Naive thymus-derived CD4-positive, alpha-beta T cell (primary cell): ENCODE measurements around the gene ARMC9. TPM values are rescaled to one million over a fixed set of nuclear protein-coding genes. Genes with fewer than 3 reads are reported as not detected.

ENCODE experiments used
- ATAC-seq: fragments of 150-1000 bp; cut with Tn5 transposase; 2 replicates; pipeline ENCODE4 v1.10.0; 2021; ENCODE audit warnings: mild to moderate bottlenecking, moderate library complexity
- CTCF ChIA-PET: fragments of 350-600 bp; sonication (Branson Sonifier 250); formaldehyde crosslinking; loops from one replicate; lab custom pipeline; 2021; ENCODE audit warnings: antibody characterized with exemption; lab: Charles Lee
- POLR2A ChIA-PET: fragments of 350-600 bp; sonication (Branson Sonifier 250); formaldehyde crosslinking; loops from one replicate; lab custom pipeline; 2021; ENCODE audit warnings: antibody characterized with exemption, inconsistent platforms; lab: Charles Lee
- DNase-seq, 9 donors: peaks; one replicate each; pipeline versions ENCODE4 v3.0.0 to v3.0.0-alpha.2; 2020 to 2022; ENCODE audit warnings: mixed read lengths in 1 of 9
- H3K27ac ChIP-seq: one replicate; pipeline ENCODE4 v1.7.0; 2013; ENCODE audit warnings: mild to moderate bottlenecking, low read depth, low read length, moderate library complexity
- H3K27me3 ChIP-seq, 2 donors: one replicate each; pipeline ENCODE4 v1.7.0; 2013; ENCODE audit warnings: low read length in 2 of 2, mild to moderate bottlenecking in 2 of 2, moderate library complexity in 2 of 2; ENCODE audit not compliant: control insufficient read depth in 2 of 2, insufficient read depth in 2 of 2
- H3K36me3 ChIP-seq, 3 experiments: 1 replicate in 2 of 3; 2 replicates in 1 of 3; pipeline ENCODE4 v1.7.0; 2013; ENCODE audit warnings: low read length in 3 of 3, mild to moderate bottlenecking in 3 of 3, moderate library complexity in 1 of 3; ENCODE audit not compliant: insufficient read depth in 3 of 3, control insufficient read depth in 2 of 3
- H3K4me1 ChIP-seq, 2 donors: one replicate each; pipeline ENCODE4 v1.7.0; 2013; ENCODE audit warnings: low read length in 2 of 2, mild to moderate bottlenecking in 2 of 2, moderate library complexity in 1 of 2; ENCODE audit not compliant: control insufficient read depth in 2 of 2, insufficient read depth in 2 of 2
- H3K4me3 ChIP-seq: 2 replicates; pipeline ENCODE4 v1.7.0; 2013; ENCODE audit warnings: mild to moderate bottlenecking, low read length
- H3K9me3 ChIP-seq, 3 experiments: 1 replicate in 2 of 3; 2 replicates in 1 of 3; pipeline ENCODE4 v1.7.0; 2013; ENCODE audit warnings: low read length in 3 of 3; ENCODE audit not compliant: control insufficient read depth in 2 of 3
- H3K27ac Mint-ChIP-seq, 9 donors: one replicate each; pipeline ENCODE4 v1.8.0; 2020 to 2022; ENCODE audit warnings: mixed read lengths in 9 of 9, mild to moderate bottlenecking in 8 of 9, moderate library complexity in 5 of 9, inconsistent platforms in 2 of 9
- H3K27me3 Mint-ChIP-seq, 5 donors: one replicate each; pipeline ENCODE4 v1.8.0; 2021 to 2022; ENCODE audit warnings: mixed read lengths in 5 of 5, mild to moderate bottlenecking in 1 of 5
- H3K36me3 Mint-ChIP-seq, 5 donors: one replicate each; pipeline ENCODE4 v1.8.0; 2020 to 2022; ENCODE audit warnings: mixed read lengths in 5 of 5, mild to moderate bottlenecking in 3 of 5, inconsistent platforms in 1 of 5
- H3K4me1 Mint-ChIP-seq, 7 donors: one replicate each; pipeline ENCODE4 v1.8.0; 2020 to 2022; ENCODE audit warnings: mixed read lengths in 7 of 7, mild to moderate bottlenecking in 3 of 7, inconsistent platforms in 1 of 7
- H3K4me3 Mint-ChIP-seq, 10 donors: one replicate each; pipeline ENCODE4 v1.8.0; 2020 to 2022; ENCODE audit warnings: mild to moderate bottlenecking in 10 of 10, mixed read lengths in 10 of 10, moderate library complexity in 6 of 10, inconsistent platforms in 2 of 10
- H3K9me3 Mint-ChIP-seq, 11 donors: one replicate each; pipeline ENCODE4 v1.8.0; 2020 to 2022; ENCODE audit warnings: mixed read lengths in 11 of 11, mild to moderate bottlenecking in 4 of 11, inconsistent platforms in 1 of 11, moderate library complexity in 1 of 11
- intact Hi-C, 2 donors: fragments of 100-400 bp; cut with micrococcal nuclease; formaldehyde crosslinking; loops; one replicate each; pipeline ENCODE4 v1.15.1; 2023
- polyA plus RNA-seq, 2 donors: library from polyadenylated mRNA; unstranded; fragments of 300-500 nt; fragmentation: Illumina TruSeq; gene quantifications; one replicate each; pipeline ENCODE4 v1.2.3, GENCODE V29; 2021
- total RNA-seq, 6 experiments: library from RNA in 5 of 6; stranded (reverse) in 5 of 6; gene quantifications; 1 replicate in 5 of 6; 2 replicates in 1 of 6; pipeline ENCODE4 v1.2.3 and lab custom pipeline; 2021 to 2026

Gene ARMC9
- total and polyA plus RNA-seq, 7 experiments from 2014 or later, result 0.45 to 2.0 (median 0.85) TPM

DNA sequence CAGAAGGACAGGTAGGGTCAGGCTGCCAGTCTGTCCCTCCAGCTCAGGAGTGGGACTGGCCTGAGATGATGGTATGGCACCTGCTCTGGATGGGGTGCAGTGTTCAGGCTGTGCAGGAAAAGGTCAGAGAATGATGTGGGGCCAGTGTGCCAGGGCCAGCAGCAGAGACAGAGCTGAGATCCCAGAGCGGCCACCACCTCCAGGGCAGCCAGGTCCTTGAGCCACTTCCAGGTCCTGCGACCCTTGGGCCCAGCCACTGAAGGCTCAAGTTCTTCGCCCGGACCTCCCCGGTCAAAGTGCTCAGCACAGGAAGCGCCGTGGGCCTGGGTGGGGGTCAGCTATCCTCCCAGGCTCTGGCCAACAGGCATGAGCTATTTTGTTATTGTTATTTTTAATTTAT, 12.1 kb upstream of the ARMC9 start:
- no peaks in the 10 kb centered on the region for H3K36me3 Mint-ChIP-seq
- H3K4me1 ChIP-seq, result no peaks in the 10 kb centered on the region
- H3K27ac Mint-ChIP-seq, result no peak overlapping the region
- ChIA-PET CTCF (no interaction called here), POLR2A (no interaction called here)
- ATAC-seq (no peak), DNase-seq (no peak)
- intact Hi-C loops, result no loop called here
- no peaks in the 10 kb centered on the region for H3K9me3 ChIP-seq
- H3K4me1 Mint-ChIP-seq, result peaks cover 0 to 3% (median 0%) of the 10 kb centered on the region in 7 donors
- H3K4me3 ChIP-seq, result no peak overlapping the region
- H3K27me3 Mint-ChIP-seq, result peaks cover 7 to 33% (median 18%) of the 10 kb centered on the region in 5 donors
- peaks cover 0 to 3% (median 0%) of the 10 kb centered on the region in 11 donors for H3K9me3 Mint-ChIP-seq
- H3K36me3 ChIP-seq, result no peaks in the 10 kb centered on the region
- no peaks in the 10 kb centered on the region for H3K27me3 ChIP-seq
- no peak overlapping the region for H3K27ac ChIP-seq
- no peak overlapping the region for H3K4me3 Mint-ChIP-seq

DNA sequence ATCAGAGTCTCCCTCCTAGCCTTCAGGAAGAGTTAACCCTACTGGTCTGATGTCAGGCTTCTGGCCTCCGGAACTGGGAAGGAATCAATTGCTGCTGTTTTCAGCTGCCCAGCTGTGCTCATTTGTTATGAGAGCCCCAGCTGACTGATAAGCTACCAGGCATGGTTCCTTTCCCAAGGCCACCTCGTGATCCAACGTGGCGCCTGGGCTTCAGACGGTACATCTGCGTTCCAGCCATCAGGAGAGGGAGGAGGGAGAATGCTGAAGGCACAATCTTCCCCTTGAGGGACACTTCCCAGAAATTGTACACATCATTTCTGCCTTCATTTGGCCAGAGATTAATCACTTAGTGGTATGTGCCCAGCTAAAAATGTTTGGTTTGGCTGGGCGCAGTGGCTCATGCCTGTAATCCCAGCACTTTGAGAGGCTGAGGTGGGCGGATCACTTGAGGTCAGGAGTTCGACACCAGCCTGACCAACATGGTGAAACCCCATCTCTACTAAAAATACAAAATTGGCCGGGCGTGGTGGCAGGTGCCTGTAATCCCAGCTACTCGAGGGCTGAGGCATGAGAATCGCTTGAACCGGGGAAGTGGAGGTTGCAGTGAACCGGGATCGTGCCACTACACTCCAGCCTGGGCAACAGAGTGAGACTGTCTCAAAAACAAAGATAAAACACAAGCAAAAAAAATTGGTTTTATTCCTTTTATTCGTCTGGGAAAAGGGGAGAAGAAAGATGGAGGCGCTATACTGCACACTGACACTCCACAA, 10.5 kb upstream of the ARMC9 start:
- ATAC-seq (no peak), DNase-seq (no peak)
- peaks cover 0 to 3% of the 10 kb centered on the region in 2 donors for H3K27me3 ChIP-seq
- intact Hi-C loops, result no loop called here
- POLR2A ChIA-PET, result no interaction called here
- Mint-ChIP-seq H3K9me3 (peaks cover 0 to 3% (median 0%) of the 10 kb centered on the region in 11 donors), H3K27me3 (peaks cover 16 to 48% (median 21%) of the 10 kb centered on the region in 5 donors), H3K4me1 (peaks cover 0 to 3% (median 0%) of the 10 kb centered on the region in 7 donors), H3K4me3 (no peak overlapping the region), H3K36me3 (no peaks in the 10 kb centered on the region), H3K27ac (no peak overlapping the region)
- no peak overlapping the region for H3K4me3 ChIP-seq
- CTCF ChIA-PET, result no interaction called here
- no peaks in the 10 kb centered on the region for H3K4me1 ChIP-seq
- no peaks in the 10 kb centered on the region for H3K9me3 ChIP-seq
- H3K27ac ChIP-seq, result no peak overlapping the region
- H3K36me3 ChIP-seq, result no peaks in the 10 kb centered on the region

DNA sequence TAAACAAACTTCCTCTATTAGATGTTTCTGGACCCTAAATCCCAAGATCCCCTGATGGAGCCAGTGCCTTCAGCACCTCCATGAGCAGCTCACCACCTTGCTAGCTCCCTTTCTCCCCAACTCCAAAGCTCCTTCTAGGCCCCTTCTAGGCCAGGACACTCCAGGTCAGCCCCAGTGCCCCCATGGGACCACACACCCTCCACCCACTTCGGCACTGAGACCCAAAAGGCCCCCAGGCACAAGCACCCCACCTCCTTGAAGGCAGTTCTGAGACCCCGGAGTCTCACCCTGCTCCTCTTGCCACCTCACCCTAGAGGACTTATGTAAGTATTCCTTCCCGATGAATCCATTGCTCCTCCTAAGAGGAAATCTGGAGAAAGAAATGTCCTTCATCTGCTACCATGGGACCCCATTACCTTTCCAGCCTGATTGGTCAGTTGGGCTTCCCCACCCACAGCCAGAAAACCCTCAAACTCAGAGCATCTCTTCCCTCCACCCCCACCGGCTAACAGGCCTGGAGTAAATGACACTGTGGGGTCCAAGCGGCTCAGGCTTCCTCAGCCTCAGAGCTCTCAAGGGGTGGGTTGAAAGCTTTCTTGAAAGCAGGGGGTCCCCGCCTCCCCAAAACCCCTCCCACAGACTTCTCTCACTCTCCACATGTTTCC, 9.8 kb upstream of the ARMC9 start:
- CTCF ChIA-PET, result no interaction called here
- H3K4me3 Mint-ChIP-seq, result no peak overlapping the region
- H3K9me3 ChIP-seq, result no peaks in the 10 kb centered on the region
- no peaks in the 10 kb centered on the region for H3K36me3 Mint-ChIP-seq
- H3K27me3 Mint-ChIP-seq, result peaks cover 16 to 51% (median 21%) of the 10 kb centered on the region in 5 donors
- H3K4me1 ChIP-seq, result no peaks in the 10 kb centered on the region
- no peaks in the 10 kb centered on the region for H3K36me3 ChIP-seq
- no peak overlapping the region for H3K27ac Mint-ChIP-seq
- no peak overlapping the region for H3K4me3 ChIP-seq
- peaks cover 0 to 3% (median 0%) of the 10 kb centered on the region in 7 donors for H3K4me1 Mint-ChIP-seq
- intact Hi-C loops, result no loop called here
- peaks cover 0 to 3% (median 0%) of the 10 kb centered on the region in 11 donors for H3K9me3 Mint-ChIP-seq
- no peak overlapping the region for H3K27ac ChIP-seq
- ATAC-seq (no peak), DNase-seq (no peak)
- H3K27me3 ChIP-seq, result peaks cover 0 to 3% of the 10 kb centered on the region in 2 donors
- POLR2A ChIA-PET, result no interaction called here

DNA sequence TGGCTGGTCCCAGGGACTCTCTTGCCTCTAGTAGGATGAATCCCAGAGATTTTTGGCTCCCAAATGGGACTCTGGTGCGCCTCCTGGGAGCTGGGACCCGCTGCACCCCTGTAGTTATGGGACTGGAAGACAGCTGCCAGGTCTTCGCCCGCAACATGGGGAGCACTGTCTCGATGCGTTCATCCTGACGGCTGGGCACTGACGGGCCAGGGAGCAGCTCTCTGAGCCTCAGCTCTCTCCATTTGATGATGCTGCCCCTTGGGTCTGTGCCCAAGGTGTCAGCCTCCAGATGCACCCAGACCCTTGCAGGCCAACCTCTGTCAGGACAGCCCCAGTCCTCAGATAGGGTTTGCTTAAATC, 9.3 kb upstream of the ARMC9 start:
- CTCF ChIA-PET, result no interaction called here
- peaks cover 0 to 3% (median 0%) of the 10 kb centered on the region in 11 donors for H3K9me3 Mint-ChIP-seq
- POLR2A ChIA-PET, result no interaction called here

DNA sequence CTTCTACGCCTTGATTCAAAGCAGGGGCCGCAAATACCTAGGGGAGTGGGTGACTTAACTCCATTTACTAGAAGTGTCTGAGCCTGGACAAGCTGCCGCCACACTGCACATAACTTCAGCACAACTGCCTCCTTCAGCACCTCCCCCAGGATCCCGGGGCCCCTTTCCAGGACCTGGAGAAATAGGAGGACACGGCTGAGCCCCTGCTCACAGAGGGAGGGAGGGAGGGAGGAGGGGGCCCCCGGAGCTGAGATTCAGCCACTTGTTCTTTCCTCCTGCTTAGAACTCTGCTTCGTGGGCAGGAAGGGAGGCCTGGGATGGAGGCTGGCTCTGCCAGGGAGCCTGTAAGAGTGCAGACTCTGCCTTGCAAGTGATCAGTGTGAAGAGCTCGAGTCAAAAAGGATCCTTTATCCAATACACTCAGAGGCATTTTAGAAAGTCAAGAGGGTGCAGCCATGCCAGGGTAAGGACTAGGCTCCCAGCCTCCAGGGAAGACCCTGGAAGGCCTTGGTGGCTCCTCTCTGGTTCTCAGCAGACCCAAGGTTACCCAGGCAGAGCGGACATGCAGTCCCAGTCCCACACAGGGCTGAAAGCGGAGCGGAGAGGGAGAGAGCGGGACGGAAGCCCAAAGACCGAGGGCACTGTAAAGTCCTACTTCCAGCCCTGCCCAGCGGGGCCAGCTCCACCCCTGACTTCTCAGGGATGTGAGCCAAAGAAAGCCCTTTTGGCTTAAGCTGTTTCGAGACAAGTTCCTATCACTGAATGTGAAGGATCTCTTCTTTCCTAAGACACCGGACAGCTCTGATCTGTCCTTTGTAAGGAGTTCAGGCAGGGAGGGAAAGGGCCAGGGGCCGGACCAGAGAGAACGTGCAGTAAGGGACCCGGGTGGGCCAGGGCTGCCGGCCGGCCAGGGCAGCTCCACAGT, 8.6 kb upstream of the ARMC9 start:
- DNase-seq, result no peak
- peaks cover 0 to 3% of the 10 kb centered on the region in 2 donors for H3K27me3 ChIP-seq
- ATAC-seq, result no peak
- ChIA-PET POLR2A (no interaction called here), CTCF (no interaction called here)
- H3K27ac ChIP-seq, result no peak overlapping the region
- H3K4me3 ChIP-seq, result no peak overlapping the region
- Mint-ChIP-seq H3K36me3 (no peaks in the 10 kb centered on the region), H3K9me3 (peaks cover 0 to 3% (median 0%) of the 10 kb centered on the region in 11 donors), H3K27me3 (peaks cover 16 to 58% (median 24%) of the 10 kb centered on the region in 5 donors), H3K4me3 (no peak overlapping the region), H3K27ac (no peak overlapping the region), H3K4me1 (peaks cover 0 to 3% (median 0%) of the 10 kb centered on the region in 7 donors)
- intact Hi-C loops, result no loop called here
- no peaks in the 10 kb centered on the region for H3K36me3 ChIP-seq
- no peaks in the 10 kb centered on the region for H3K4me1 ChIP-seq
- no peaks in the 10 kb centered on the region for H3K9me3 ChIP-seq

More for the DNA sequence above, 9.3 kb upstream of the ARMC9 start:
- intact Hi-C loops, result no loop called here
- peaks cover 0 to 3% of the 10 kb centered on the region in 2 donors for H3K27me3 ChIP-seq
- no peak overlapping the region for H3K4me3 ChIP-seq
- Mint-ChIP-seq H3K27ac (no peak overlapping the region), H3K27me3 (peaks cover 16 to 54% (median 23%) of the 10 kb centered on the region in 5 donors), H3K36me3 (no peaks in the 10 kb centered on the region), H3K4me3 (no peak overlapping the region), H3K4me1 (peaks cover 0 to 3% (median 0%) of the 10 kb centered on the region in 7 donors)
- H3K36me3 ChIP-seq, result no peaks in the 10 kb centered on the region
- H3K27ac ChIP-seq, result no peak overlapping the region
- no peaks in the 10 kb centered on the region for H3K4me1 ChIP-seq
- no peaks in the 10 kb centered on the region for H3K9me3 ChIP-seq
- no peak for ATAC-seq
- DNase-seq, result no peak

DNA sequence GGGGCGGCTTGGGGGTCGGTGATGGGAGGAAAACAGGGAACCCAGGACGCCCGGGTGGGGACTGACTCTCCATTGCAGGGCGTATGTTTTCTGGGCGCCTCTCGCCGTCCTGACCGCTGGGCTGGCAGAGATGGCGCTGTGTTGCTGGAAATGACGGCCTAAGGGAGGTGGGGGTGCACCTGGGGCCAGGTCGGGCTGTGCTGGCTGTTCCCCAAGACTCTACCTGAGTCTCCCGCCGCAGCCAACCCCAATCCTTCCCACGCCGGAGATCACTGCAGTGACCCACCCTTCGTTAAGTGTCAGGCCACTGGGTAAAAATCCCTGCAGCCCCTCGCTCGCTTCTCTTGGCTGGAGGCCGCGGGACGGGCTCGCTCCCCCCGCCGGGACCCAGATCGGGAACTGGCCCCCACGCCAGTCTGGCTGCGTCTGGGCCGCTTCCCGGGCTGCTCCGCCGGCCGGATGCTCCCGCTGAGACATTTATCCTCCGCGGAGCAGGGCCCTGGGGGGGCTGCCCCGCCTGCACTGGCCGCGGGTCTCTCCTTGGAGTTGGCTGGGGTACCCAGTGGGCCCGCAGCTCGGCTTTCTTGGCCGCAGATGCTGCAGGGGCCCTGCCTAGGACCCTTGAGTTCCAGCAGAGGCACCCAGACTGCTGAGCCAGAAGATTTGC, 7.8 kb upstream of the ARMC9 start:
- no peak for DNase-seq
- peaks cover 16 to 60% (median 24%) of the 10 kb centered on the region in 5 donors for H3K27me3 Mint-ChIP-seq
- Histone ChIP-seq H3K27me3 (peaks cover 0 to 3% of the 10 kb centered on the region in 2 donors), H3K4me1 (no peaks in the 10 kb centered on the region), H3K36me3 (no peaks in the 10 kb centered on the region), H3K9me3 (no peaks in the 10 kb centered on the region), H3K27ac (no peak overlapping the region), H3K4me3 (no peak overlapping the region)
- H3K4me1 Mint-ChIP-seq, result peaks cover 0 to 3% (median 0%) of the 10 kb centered on the region in 7 donors
- ChIA-PET POLR2A (no interaction called here), CTCF (interaction anchor here (0.6 kb wide), 1 partner anchor 120 kb away, joined by 4 read pairs; no protein-coding TSS in a partner anchor)
- peaks cover 0 to 3% (median 0%) of the 10 kb centered on the region in 11 donors for H3K9me3 Mint-ChIP-seq
- no peak overlapping the region for H3K27ac Mint-ChIP-seq
- no peak for ATAC-seq
- no peak overlapping the region for H3K4me3 Mint-ChIP-seq
- intact Hi-C loops, result no loop called here
- no peaks in the 10 kb centered on the region for H3K36me3 Mint-ChIP-seq
